Coronary artery (tissue), 2 donors: Measurements from ENCODE around the gene PIK3CD.

Experiments used
- DNase-seq: peaks from one replicate; pipeline ENCODE4 v3.0.0-alpha.2; 2017; ENCODE audit warnings: low spot score
- H3K27ac ChIP-seq, 2 donors: fragments of 200-600 bp; sonication (generic); one replicate each; pipeline ENCODE4 v1.5.1; 2016 to 2019
- H3K4me3 ChIP-seq: fragments of 200-600 bp; sonication (generic); 2 replicates; pipeline ENCODE4 v1.5.1; 2016; ENCODE audit warnings: mild to moderate bottlenecking, moderate library complexity
- TF ChIP-seq, protein P1 (sequence below): fragments of 200-600 bp; sonication (generic); IDR thresholded peaks from one replicate; pipeline ENCODE4 v1.5.1; 2019; ENCODE audit warnings: antibody characterized with exemption

Gene PIK3CD

DNA sequence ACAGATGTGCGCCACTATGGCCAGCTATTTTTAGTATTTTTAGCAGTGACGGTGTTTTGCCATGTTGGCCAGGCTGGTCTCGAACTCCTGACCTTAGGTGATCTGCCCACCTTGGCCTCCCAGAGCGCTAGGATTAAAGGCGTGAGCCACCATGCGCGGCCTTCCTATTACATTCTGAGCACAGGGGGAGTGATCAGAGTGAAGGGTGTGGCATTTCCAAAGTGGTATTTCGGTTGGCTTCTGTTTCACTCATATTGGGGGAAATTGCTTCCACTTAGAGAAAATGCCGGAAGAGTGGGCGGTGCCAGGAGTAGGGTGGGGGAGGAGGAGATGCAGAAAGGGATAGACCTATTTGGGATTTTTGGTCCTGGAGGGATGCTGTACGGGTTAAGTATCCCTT lies 4.3 kb downstream of the PIK3CD start:
- Histone ChIP-seq H3K4me3 (no peak overlapping the region), H3K27ac (no peak overlapping the region)
- TF ChIP-seq, protein P1, sequence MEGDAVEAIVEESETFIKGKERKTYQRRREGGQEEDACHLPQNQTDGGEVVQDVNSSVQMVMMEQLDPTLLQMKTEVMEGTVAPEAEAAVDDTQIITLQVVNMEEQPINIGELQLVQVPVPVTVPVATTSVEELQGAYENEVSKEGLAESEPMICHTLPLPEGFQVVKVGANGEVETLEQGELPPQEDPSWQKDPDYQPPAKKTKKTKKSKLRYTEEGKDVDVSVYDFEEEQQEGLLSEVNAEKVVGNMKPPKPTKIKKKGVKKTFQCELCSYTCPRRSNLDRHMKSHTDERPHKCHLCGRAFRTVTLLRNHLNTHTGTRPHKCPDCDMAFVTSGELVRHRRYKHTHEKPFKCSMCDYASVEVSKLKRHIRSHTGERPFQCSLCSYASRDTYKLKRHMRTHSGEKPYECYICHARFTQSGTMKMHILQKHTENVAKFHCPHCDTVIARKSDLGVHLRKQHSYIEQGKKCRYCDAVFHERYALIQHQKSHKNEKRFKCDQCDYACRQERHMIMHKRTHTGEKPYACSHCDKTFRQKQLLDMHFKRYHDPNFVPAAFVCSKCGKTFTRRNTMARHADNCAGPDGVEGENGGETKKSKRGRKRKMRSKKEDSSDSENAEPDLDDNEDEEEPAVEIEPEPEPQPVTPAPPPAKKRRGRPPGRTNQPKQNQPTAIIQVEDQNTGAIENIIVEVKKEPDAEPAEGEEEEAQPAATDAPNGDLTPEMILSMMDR: no peak
- DNase-seq: no peak

DNA sequence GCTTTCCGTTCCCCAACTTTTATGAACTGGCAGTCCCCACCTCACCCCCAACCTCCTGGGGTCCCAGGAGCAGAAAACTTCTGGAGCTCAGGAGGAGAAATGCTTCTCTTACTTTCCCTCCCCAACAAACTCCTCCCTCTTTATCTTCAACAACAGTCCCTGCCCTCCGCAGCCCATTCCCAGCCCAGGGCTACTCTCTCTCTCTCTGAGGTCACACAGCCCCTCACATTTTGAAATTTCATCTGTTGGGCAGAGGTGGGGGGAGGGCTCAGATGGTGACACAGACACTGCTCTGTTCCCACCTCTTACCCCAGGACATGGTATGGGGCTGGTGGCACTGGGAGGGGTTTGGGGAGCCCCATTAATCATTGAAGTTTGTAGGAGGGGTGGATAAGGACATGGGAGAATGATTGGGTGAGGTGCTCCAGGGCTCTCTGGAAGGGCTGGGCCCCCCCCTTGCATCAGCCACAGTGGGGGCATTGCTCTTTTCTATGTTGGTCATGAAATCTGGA lies 6.0 kb downstream of the PIK3CD start:
- no peak for DNase-seq
- TF ChIP-seq, protein P1: no peak
- Histone ChIP-seq H3K27ac (no peak overlapping the region), H3K4me3 (no peak overlapping the region)

DNA sequence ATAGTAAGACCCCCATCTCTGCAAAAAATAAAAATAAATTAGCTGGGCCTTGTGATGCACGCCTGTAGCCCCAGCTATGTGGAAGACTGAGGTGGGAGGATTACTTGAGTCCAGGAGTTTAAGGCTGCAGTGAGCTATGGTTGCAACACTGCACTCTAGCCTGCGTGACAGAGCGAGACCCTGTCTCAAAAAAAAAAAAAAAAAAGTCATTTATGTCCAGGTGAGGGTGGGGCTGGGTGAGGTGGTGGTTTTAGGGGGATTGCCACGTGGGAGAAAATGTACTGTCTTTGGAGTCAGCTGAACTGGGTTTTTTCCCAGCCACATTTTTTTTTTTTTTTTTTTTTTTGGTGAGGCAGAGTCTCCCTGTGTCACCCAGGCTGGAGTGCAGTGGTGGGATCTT lies 6.7 kb downstream of the PIK3CD start:
- Histone ChIP-seq H3K27ac (no peak overlapping the region), H3K4me3 (no peak overlapping the region)
- DNase-seq: no peak
- TF ChIP-seq, protein P1: no peak

DNA sequence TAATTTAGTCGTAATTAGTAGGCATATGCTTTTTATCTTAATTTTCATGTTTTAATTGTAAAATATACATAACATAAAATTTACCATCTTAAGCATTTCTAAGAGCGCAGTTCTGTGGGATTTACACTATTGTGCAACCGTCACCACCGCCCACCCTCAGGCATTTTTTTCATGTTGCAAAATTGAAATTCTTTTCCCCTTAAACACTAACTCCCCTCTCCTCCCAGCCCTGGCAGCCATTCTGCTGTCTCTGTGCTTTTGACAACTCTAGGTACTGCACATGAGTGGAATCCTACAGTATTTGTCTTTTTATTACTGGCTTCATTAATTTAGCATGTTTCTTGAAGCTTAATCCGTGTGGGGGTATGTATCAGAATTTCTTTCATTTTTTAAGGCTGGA lies 7.8 kb downstream of the PIK3CD start:
- no peak for DNase-seq
- Histone ChIP-seq H3K4me3 (no peak overlapping the region), H3K27ac (no peak overlapping the region)
- TF ChIP-seq, protein P1: no peak

DNA sequence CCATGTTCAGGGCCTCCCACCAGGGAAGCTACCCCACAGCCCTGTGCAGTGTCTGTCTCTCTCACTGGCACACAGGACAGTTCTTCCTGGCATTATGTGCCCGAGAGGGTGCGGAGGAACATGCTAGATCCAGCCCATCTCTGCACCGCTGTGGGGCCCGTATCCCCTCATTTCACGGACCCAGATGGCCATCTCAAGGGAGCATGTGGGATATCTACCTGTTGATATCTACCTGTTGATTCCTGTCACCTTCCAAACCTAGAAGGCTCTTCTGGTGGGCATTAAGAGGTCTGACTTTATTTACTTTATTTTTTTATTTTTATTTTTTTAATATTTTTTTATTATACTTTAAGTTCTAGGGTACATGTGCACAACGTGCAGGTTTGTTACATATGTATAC lies 11.7 kb downstream of the PIK3CD start:
- DNase-seq: no peak
- TF ChIP-seq, protein P1: no peak
- no peak overlapping the region for H3K4me3 ChIP-seq
- H3K27ac ChIP-seq: no peak overlapping the region

DNA sequence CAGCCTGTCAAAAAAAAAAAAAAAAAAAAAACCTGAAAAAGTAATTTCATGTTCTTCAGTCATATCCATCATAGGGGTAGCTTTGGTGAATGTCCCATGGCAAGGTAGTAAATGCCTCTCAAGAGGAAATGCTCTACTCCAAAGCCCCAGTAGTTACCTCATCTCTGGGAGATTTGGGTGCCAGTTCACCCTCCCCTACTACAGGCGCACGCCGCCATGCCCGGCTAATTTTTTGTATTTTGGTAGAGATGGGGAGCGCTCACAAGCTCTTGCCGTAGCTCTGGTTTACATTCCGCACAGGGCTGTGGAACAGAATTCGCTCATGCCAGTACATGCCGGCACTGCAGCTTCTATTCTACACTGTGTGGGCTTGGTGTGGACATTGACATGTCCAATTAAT lies 13.7 kb downstream of the PIK3CD start:
- no peak overlapping the region for H3K27ac ChIP-seq
- no peak overlapping the region for H3K4me3 ChIP-seq
- no peak for DNase-seq
- TF ChIP-seq, protein P1: no peak

DNA sequence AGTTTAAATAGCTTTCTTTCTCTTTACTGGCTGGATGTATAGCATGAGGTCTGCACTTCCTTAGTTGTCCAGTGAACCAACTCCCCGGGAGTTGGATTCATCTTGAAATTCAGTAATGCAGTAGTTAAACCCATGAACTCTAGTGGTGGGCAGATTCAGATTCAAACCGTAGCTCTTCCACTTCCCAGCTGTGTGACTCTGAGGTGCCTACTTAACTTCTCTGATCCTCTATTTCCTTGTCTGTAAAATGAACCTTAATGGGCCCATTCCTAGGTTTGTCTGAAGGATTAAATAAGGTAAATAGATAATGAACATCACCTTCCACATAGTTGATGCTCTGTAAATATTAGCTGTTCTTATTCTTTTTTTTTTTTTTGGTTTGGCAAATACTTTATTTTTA lies 16.5 kb downstream of the PIK3CD start:
- DNase-seq: no peak
- no peak overlapping the region for H3K27ac ChIP-seq
- TF ChIP-seq, protein P1: no peak
- no peak overlapping the region for H3K4me3 ChIP-seq
